ENCODE results near the gene DCHS2.

DCHS2 gene

GRCh38 chr4:154184238-154184637, 307.4 kb downstream of the DCHS2 start:
- DNase-seq: no peak

GRCh38 chr4:154183264-154183663, 308.3 kb downstream of the DCHS2 start:
- no peak for DNase-seq
